Left ventricle myocardium superior (tissue), 1 donor: ENCODE measurements around the gene ELP5. TPM values are rescaled to one million over a fixed set of nuclear protein-coding genes. Genes with fewer than 3 reads are reported as not detected.
"Not testable (repeated sequence)": the region's sequence is repeated elsewhere in the genome, so short reads cannot be mapped to it uniquely, and the experiment has no call there.

Experiments
- ATAC-seq: fragments of 200-7000 bp; cut with Tn5 transposase; one replicate; pipeline ENCODE4 v1.9.1; 2020; ENCODE audit warnings: mild to moderate bottlenecking, moderate library complexity
- DNase-seq: peaks from one replicate; pipeline ENCODE4 v3.0.0-alpha.2; 2020
- intact Hi-C: fragments of 100-400 bp; cut with micrococcal nuclease; formaldehyde crosslinking; loops from one replicate; pipeline ENCODE4 v1.11.0; 2022
- total RNA-seq: library from RNA; stranded (reverse); fragmentation: NEBNext Ultra II Directional; extraction: Animal tissue kit (Norgen Biotek cat#: 25700); gene quantifications from one replicate; pipeline ENCODE4 v1.2.1, GENCODE V29; 2021
- donor health status: DM: no; HTN: yes; CAD: no; lungs with severe emphysema.

Gene ELP5
- total RNA-seq, 1 donor from 2014 or later = 85.3 TPM

- intact Hi-C loops = no loop called here
- ATAC-seq = no peak
- DNase-seq = no peak
Measured at GRCh38 chr17:7232114-7232513, 19.9 kb upstream of the ELP5 start.

DNA sequence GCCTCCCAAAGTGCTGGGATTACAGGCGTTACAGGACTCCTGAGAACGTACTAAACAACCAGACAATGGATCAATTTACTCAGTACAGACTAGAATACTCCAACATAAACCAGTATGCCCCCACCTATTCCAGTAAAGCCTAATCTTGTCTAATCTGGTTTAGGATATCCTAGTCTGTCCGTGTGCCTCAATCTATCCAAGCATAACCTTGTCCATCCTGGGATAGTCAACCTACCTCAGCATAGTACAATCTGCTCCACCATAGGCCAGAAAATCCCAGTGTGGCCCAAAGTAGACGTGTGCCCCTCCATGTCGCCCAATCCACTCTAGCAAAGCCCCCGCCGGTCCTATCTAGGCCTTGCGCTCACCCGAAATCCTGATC is 18.3 kb upstream of the ELP5 start:
- intact Hi-C loops = no loop called here
- ATAC-seq (no peak), DNase-seq (no peak)

GRCh38 chr17:7234083-7234951 is 17.7 kb upstream of the ELP5 start, which contains the start of gene DVL2:
Gene DVL2, minus strand, starts transcription at chr17:7234517. Its CDS starts 255 bp downstream, at chr17:7234262.
- peak; percentile 68 for ATAC-seq
- intact Hi-C loops = no loop called here
- DNase-seq = peak; percentile 96

DNA sequence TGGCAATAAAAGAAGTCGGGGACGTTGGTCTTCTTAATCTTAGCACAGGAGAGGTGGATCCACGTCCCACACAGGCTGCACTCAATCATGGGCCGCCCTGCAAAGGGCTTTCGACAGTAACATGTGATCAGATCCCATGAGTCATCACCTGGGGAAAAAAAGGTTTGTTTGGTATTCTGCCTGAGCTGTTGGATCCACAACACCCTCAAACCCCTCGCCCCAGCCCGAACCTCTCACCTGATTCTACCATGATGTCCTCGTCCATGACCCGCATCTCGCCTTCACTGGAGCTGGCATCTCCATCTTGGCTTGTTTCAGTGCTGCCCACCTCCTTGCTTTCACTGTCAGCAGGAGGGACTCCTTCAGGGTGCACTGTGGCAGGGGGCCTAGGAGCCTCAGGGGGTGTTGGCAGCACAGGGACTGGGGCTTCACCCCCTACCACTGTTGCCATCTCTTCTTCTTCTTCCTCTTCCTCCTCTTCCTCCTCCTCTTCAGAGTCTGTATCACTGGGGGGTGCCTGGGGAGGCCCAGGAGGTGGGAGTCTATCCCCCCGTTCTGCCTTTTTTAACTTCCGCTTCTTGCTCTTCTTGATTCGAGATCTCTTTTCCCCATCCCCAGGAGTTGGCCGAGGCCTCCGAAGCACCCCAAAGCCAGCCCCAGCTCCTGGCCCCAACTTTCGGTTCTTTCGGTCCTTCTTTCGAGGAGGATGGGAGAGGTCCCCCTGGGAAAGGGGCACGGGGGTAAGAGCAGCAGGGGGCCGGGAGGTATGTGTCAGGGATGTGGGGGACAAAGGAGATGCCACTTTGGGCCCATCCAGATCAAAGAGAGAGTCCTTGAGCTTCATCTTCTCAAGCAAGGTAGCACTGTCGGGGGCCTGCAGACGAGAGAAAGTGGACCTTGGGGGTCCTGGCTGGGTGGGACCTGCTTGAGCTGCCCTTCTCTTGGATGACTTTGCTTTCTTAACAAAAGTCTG is 16.0 kb upstream of the ELP5 start:
- intact Hi-C loops = no loop called here
- DNase-seq (peak; percentile 27), ATAC-seq (no peak)

DNA sequence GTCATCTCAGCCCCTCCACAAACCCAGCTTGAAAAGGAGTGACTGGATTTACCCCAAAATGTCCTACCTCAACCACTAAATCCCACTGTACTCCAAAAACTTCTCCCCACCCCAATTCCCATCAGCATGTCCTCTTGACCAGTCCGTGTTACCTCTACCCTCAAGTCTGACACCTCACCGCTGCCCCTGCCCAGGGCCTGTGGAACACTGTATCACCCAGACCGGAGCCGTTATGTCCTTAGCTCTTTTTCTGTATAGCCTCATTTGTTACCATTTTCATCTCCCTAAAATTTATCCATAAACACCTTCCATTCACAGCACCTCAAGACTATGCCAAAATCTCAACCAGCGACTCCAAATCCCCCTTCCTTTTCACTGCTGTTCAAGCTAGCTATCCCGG is 15.2 kb upstream of the ELP5 start:
- DNase-seq (peak; percentile 20), ATAC-seq (no peak)
- intact Hi-C loops = no loop called here

- intact Hi-C loops = no loop called here
- ATAC-seq = no peak
- no peak for DNase-seq
Measured at GRCh38 chr17:7237266-7237760, 14.7 kb upstream of the ELP5 start.

DNA sequence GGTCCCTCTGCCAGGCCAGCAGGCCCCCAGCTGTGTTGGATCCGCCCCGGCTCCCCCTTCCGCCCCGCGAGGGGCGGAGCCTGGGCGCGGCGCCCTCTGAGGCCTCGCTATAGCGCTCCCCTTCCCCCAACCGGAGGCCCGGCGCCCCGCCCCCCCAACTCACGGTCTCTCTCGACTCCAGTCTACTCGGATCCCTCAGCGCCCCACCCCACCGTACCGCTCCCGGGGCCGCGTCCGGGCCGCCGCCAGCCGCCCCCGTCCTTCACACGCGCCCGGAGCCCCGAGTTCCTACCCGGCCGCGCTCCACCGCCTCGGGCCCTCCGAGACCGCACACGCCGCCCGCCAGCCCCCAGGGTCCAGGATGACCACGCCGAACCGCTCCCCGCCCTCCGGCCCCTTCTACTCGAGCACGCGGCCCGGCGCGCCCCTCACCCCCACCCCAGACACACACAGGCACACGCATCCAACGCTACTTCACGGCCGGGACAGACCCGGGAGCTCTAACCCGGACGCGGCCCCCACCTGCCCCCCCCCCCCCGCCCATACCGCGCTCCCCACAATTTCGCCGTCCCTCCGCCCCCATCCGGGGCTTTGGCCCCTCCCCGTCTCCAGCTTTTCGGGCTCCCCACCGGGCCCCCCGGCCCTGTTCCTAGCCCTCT is 14.1 kb upstream of the ELP5 start:
- peak; percentile 12 for ATAC-seq
- intact Hi-C loops = no loop called here
- peak; percentile 90 for DNase-seq

GRCh38 chr17:7238420-7239090 is 13.5 kb upstream of the ELP5 start:
- intact Hi-C loops = no loop called here
- ATAC-seq (no peak), DNase-seq (no peak)

GRCh38 chr17:7239091-7240027 is 12.7 kb upstream of the ELP5 start, which contains the start of gene PHF23:
Gene PHF23, minus strand, starts transcription at chr17:7239457. Its CDS starts 178 bp downstream, at chr17:7239279.
- intact Hi-C loops = no loop called here
- DNase-seq = peak; percentile 99
- ATAC-seq = peak; percentile 75

GRCh38 chr17:7240375-7240774 is 11.6 kb upstream of the ELP5 start:
- intact Hi-C loops = no loop called here
- DNase-seq = no peak

GRCh38 chr17:7241090-7241733 is 10.8 kb upstream of the ELP5 start:
- ATAC-seq = no peak
- intact Hi-C loops = no loop called here
- DNase-seq = no peak

More at GRCh38 chr17:7240375-7240774, 11.6 kb upstream of the ELP5 start:
- ATAC-seq = no peak

DNA sequence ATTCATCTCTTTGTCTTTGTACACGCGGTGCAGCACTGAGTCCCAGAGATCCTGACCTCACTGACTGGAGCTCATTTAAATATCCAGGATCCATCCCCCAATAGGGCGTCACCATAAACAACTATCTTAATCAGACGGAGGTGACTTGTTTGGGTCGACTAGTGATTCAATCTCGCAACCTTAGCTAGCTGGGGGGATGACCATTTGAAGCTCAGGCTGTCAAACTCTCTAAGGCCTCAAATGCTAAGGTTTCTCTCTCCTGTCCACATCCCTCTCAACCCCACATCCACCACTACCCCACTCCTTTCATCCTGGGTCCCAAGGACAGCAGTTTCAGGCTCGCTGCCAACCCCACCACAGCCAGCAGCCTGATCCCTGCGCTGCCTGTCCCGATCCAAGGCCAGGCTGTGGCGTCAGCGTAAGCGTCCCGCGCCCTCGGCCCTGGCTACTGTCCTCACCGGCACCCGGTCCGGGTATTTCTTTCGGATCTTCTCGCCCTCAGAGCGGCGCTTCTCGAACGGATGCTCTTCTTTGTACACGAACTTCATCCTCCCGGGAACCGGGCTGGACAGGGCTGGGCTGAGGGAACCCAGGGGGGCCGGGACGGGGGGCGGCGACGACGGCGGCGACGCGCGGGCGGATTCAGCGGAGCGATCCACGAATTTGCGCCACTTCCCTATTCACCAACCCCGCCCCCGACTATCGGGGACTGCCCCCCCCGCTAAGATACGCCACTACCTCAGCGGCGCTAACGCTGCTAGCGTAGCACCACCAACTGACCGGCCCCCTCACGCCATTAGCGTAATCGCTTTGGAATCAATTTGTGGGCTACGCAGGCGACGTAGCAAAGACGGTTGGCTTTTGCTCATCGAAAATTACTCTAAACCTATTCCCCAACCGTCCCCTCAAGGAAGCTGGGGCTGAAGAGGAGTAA is 10.0 kb upstream of the ELP5 start, which contains the start of gene GABARAP:
TSS of gene GABARAP (minus strand) at position 667 of the 934 bp plus-strand sequence. CDS start at position 548, 119 bp downstream.
- ATAC-seq = peak; percentile 52
- DNase-seq = peak; percentile 95
- intact Hi-C loops = no loop called here

GRCh38 chr17:7242717-7243452 is 9.1 kb upstream of the ELP5 start:
- DNase-seq (peak; percentile 98), ATAC-seq (peak; percentile 63)
- intact Hi-C loops = no loop called here

DNA sequence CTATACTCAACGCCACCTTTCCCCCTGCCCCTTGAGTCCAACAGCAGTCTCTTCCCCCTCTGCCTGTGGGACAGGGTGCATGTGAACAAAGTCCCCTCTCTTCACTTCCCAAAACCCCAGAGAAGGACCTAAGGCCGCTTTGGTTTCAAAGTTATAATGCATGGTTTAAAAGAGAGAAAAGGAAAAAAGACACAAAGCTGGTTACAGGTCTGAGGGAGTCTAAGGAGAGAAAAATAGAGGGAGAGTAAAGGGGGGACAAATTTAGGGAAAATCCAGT is 8.6 kb upstream of the ELP5 start:
- ATAC-seq = no peak
- DNase-seq = no peak
- intact Hi-C loops = no loop called here

DNA sequence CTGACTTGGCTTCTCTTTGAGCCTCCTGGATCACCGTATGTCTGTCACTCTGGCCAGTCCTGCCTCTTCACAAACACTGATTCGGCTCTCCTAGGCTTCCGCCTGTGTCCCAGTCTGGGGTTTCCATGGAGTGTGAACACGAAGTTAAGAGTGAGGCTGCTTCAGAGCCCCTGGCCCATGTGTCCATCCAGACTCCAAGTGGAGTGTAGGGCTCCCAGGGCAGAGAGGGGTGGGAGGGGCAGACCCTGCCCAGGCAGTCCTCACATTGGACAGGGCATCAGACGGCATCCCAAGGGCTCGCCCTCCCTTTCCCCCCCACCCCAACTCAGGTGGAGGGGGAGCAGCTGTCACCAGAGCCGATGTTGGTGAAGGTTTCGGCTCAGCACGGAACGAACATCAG is 8.2 kb upstream of the ELP5 start:
- DNase-seq, ATAC-seq, intact Hi-C loops: not testable (repeated sequence)
